Ovary (tissue), 1 donor: Measurements from ENCODE around the gene SCT.

ENCODE experiments used
- EP300 ChIP-seq: sonication (generic); formaldehyde crosslinking; IDR thresholded peaks from one replicate; pipeline ENCODE4 v1.6.1; 2017; ENCODE audit warnings: antibody characterized with exemption
- POLR2A ChIP-seq: fragments of 450-650 bp; IDR thresholded peaks from one replicate; pipeline ENCODE4 v1.6.1; 2017; ENCODE audit warnings: antibody characterized with exemption, mild to moderate bottlenecking, moderate library complexity

DNA sequence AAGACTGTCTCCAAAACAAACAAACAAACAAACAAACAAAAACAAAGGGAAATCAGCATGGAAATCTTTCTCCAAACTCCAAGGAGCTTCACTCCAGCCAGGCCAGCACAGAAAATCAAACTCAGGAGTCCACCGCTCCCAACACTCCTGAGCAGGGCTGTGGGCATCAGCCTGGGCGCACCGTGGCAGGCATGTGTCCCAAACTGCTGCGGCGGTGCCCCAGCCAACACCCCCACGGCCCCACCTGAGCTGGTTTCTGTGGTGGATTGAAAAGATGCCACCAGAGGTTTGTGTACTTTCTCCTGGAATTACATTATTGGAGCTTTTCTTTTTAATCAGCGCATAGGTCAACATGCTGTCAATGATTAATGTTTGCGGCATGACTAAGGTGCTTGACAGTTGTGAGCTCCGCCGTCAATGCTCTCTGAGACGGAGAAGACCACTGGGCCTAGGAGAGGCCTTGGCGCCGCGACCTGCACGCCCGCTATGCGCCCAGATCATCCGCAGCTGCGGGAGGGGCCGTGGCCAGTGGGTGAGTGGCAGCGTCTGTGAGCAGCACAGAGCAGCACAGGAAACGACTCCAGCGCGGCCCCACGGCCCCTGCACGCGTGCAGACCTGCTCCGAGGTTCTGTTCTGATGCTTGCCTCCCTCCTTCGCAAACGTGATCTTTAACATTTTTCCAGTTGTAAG, 28.2 kb upstream of the SCT start:
- no peak for TF ChIP-seq EP300
- no peak for TF ChIP-seq POLR2A
